Upper lobe of left lung (tissue), 4 donors: ENCODE data around the gene LCN9.

ENCODE experiments used
- CTCF ChIP-seq, 6 experiments: fragments of 450-650 bp in 4 of 6; fragments of 200-600 bp in 2 of 6; sonication (generic) in 2 of 6; IDR thresholded peaks; one replicate each; pipeline ENCODE4 v1.5.1; 2016 to 2019; ENCODE audit warnings: antibody characterized with exemption in 6 of 6
- EP300 ChIP-seq, 4 donors: sonication (generic); formaldehyde crosslinking; IDR thresholded peaks; one replicate each; pipeline ENCODE4 v1.5.1; 2017; ENCODE audit warnings: antibody characterized with exemption in 4 of 4, control low read depth in 2 of 4

- no peak for TF ChIP-seq CTCF (IDR thresholded peaks at IDR 0.05)
- no peak for TF ChIP-seq EP300 (IDR thresholded peaks at IDR 0.05)
Observed at GRCh38 chr9:135695036-135695435, 31.9 kb downstream of the LCN9 start.
